ENCODE data around the gene TBC1D5. TPM values are rescaled to one million over a fixed set of nuclear protein-coding genes. Genes with fewer than 3 reads are reported as not detected.
"Not testable (repeated sequence)": the region's sequence is repeated elsewhere in the genome, so short reads cannot be mapped to it uniquely, and the experiment has no call there.

TBC1D5 gene
- total RNA-seq, 1 donor from 2014 or later, result 69.4 TPM

DNA sequence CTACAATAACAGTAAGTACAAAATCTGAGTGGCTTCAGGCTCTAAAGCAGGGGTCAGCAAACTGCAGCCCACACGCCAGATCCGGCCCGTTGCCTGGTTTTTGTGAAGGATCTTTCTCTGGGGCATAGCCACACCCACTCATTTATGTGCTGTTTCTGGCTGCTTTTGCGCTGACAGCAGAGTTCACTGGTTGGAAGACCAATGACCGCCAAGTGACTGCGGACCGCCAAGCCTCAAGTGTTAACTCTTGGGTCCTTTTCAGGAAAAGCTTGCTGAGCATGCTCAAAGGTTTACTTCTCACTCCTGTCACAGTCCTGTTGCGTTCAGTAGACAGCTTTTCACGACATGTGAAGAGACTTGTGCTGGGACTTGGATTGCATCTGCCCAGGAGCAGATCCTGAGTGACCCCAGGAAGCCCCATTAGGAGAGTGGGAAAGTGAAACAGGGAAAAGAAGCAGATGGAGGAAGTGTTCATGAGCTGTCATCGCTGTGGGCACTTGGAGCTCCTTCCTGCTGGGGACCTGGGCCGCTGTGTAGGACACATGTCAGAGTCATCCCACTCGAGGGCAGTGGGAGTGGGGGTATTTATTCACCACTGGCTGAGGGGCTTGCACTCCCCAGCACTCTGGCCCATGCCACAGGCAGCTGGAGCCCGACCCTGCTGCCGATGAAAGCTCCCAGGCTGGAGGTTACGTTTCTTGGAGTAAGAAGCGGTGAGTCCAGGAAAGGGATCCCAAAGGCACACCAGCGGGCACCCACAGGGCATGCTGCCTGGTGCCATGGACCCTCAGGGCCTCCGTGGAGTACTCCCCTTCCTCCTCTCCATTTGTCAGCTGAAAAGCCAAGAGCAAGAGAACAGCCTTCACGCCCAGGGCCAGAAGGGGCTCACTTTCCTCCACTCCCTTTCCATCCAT lies 608.5 kb downstream of the TBC1D5 start:
- H3K36me3 ChIP-seq (ENCODE audit: control insufficient read depth in 3 of 3, insufficient read depth in 3 of 3, low read length in 3 of 3), result no peaks in the 10 kb centered on the region
- H3K9me3 ChIP-seq (ENCODE audit: control insufficient read depth in 3 of 3, low read length in 3 of 3), result peaks cover 0 to 5% (median 0%) of the 10 kb centered on the region in 3 donors
- H3K9ac ChIP-seq (ENCODE audit: low read depth in 1 of 3, low read length in 3 of 3), result no peak overlapping the region
- H3K27ac ChIP-seq (ENCODE audit: low read depth, low read length), result no peak overlapping the region
- H3K27me3 ChIP-seq (ENCODE audit: control insufficient read depth in 3 of 3, insufficient read depth in 3 of 3, low read length in 3 of 3), result no peaks in the 10 kb centered on the region
- peaks cover 0 to 2% (median under 1%) of the 10 kb centered on the region in 3 donors for H3K4me1 ChIP-seq (ENCODE audit: control insufficient read depth in 3 of 3, insufficient read depth in 3 of 3, low read length in 3 of 3)
- H3K4me3 ChIP-seq (ENCODE audit: low read length in 3 of 3), result no peak overlapping the region

- Histone ChIP-seq H3K36me3 (ENCODE audit: control insufficient read depth in 3 of 3, insufficient read depth in 3 of 3, low read length in 3 of 3) (no peaks in the 10 kb centered on the region), H3K27me3 (ENCODE audit: control insufficient read depth in 3 of 3, insufficient read depth in 3 of 3, low read length in 3 of 3) (no peaks in the 10 kb centered on the region), H3K4me3 (ENCODE audit: low read length in 3 of 3) (no peak overlapping the region), H3K9ac (ENCODE audit: low read depth in 1 of 3, low read length in 3 of 3) (no peak overlapping the region), H3K27ac (ENCODE audit: low read depth, low read length) (no peak overlapping the region), H3K9me3 (ENCODE audit: control insufficient read depth in 3 of 3, low read length in 3 of 3) (peaks cover 0 to 4% (median 0%) of the 10 kb centered on the region in 3 donors), H3K4me1 (ENCODE audit: control insufficient read depth in 3 of 3, insufficient read depth in 3 of 3, low read length in 3 of 3) (no peaks in the 10 kb centered on the region)
Measured at GRCh38 chr3:17132286-17133115, 609.9 kb downstream of the TBC1D5 start.

DNA sequence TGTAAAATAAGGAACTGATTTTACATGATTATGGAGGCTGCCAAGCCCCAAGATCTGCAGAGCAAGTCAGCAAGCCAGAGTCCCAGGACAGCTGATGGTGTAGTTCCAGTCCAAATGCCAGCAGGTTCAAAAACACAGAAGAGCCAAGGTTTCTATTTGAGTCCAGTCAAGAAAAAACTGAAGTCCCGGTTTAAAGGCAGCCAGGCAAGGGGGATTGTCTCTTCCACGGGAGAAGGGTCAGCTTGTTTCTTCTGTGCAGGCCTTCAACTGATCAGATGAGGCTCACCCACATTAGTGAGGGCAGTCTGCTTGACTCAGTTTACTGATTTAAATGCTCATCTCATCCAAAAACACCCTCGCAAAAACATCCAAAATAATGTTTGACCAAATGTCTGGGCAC lies 611.5 kb downstream of the TBC1D5 start:
- H3K36me3 ChIP-seq (ENCODE audit: control insufficient read depth in 3 of 3, insufficient read depth in 3 of 3, low read length in 3 of 3), result no peaks in the 10 kb centered on the region
- no peak overlapping the region for H3K27ac ChIP-seq (ENCODE audit: low read depth, low read length)
- no peak overlapping the region for H3K9ac ChIP-seq (ENCODE audit: low read depth in 1 of 3, low read length in 3 of 3)
- H3K4me1 ChIP-seq (ENCODE audit: control insufficient read depth in 3 of 3, insufficient read depth in 3 of 3, low read length in 3 of 3), result no peaks in the 10 kb centered on the region
- no peaks in the 10 kb centered on the region for H3K27me3 ChIP-seq (ENCODE audit: control insufficient read depth in 3 of 3, insufficient read depth in 3 of 3, low read length in 3 of 3)
- no peak overlapping the region for H3K4me3 ChIP-seq (ENCODE audit: low read length in 3 of 3)
- H3K9me3 ChIP-seq (ENCODE audit: control insufficient read depth in 3 of 3, low read length in 3 of 3), result peaks cover 0 to 3% (median 0%) of the 10 kb centered on the region in 3 donors

DNA sequence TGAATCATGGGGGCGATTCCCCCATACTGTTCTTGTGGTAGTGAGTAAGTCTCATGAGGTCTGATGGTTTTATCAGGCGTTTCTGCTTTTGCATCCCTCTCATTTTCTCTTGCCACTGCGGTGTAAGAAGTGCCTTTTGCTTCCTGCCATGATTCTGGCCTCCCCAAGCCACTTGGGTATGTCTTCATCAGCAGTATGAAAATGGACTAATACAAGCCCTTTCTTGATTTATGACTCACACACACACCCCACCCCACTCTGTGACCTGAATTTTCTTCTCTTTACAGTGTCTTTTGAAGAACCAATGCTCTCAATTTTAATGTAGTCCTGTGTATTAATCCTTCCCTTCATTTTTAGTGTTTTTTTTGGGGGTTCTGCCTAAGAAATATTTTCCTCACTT lies 612.9 kb downstream of the TBC1D5 start:
- Histone ChIP-seq H3K9me3 (ENCODE audit: control insufficient read depth in 3 of 3, low read length in 3 of 3) (peaks cover 0 to 3% (median 0%) of the 10 kb centered on the region in 3 donors), H3K27ac (ENCODE audit: low read depth, low read length) (no peak overlapping the region), H3K4me3 (ENCODE audit: low read length in 3 of 3) (no peak overlapping the region), H3K4me1 (ENCODE audit: control insufficient read depth in 3 of 3, insufficient read depth in 3 of 3, low read length in 3 of 3) (no peaks in the 10 kb centered on the region), H3K27me3 (ENCODE audit: control insufficient read depth in 3 of 3, insufficient read depth in 3 of 3, low read length in 3 of 3) (no peaks in the 10 kb centered on the region), H3K36me3 (ENCODE audit: control insufficient read depth in 3 of 3, insufficient read depth in 3 of 3, low read length in 3 of 3) (no peaks in the 10 kb centered on the region), H3K9ac (ENCODE audit: low read depth in 1 of 3, low read length in 3 of 3) (no peak overlapping the region)

DNA sequence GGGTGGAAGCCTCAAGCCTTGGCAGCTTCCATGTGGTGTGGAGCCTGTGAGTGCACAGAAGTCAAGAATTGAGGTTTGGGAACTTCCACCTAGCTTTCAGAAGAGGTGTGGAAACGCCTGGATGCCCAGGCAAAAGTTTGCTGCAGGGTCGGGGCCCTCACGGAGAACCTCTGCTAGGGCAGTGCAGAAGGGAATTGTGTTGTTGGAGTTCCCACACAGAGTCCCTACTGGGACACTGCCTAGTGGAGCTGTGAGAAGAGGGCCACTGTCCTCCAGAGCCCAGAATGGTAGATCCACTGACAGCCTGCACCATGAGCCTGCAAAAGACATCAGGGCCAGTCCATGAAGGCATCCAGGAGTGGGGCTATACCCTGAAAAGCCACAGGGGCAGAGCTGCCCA lies 613.8 kb downstream of the TBC1D5 start:
- not testable (repeated sequence) for H3K36me3 ChIP-seq (ENCODE audit: control insufficient read depth in 3 of 3, insufficient read depth in 3 of 3, low read length in 3 of 3); H3K9me3 ChIP-seq (ENCODE audit: control insufficient read depth in 3 of 3, low read length in 3 of 3); H3K4me3 ChIP-seq (ENCODE audit: low read length in 3 of 3); H3K9ac ChIP-seq (ENCODE audit: low read depth in 1 of 3, low read length in 3 of 3); H3K4me1 ChIP-seq (ENCODE audit: control insufficient read depth in 3 of 3, insufficient read depth in 3 of 3, low read length in 3 of 3); H3K27me3 ChIP-seq (ENCODE audit: control insufficient read depth in 3 of 3, insufficient read depth in 3 of 3, low read length in 3 of 3); H3K27ac ChIP-seq (ENCODE audit: low read depth, low read length)

GRCh38 chr3:17125738-17126442 lies 616.5 kb downstream of the TBC1D5 start:
- no peak overlapping the region for H3K27ac ChIP-seq (ENCODE audit: low read depth, low read length)
- no peaks in the 10 kb centered on the region for H3K4me1 ChIP-seq (ENCODE audit: control insufficient read depth in 3 of 3, insufficient read depth in 3 of 3, low read length in 3 of 3)
- no peaks in the 10 kb centered on the region for H3K27me3 ChIP-seq (ENCODE audit: control insufficient read depth in 3 of 3, insufficient read depth in 3 of 3, low read length in 3 of 3)
- no peaks in the 10 kb centered on the region for H3K9me3 ChIP-seq (ENCODE audit: control insufficient read depth in 3 of 3, low read length in 3 of 3)
- no peak overlapping the region for H3K9ac ChIP-seq (ENCODE audit: low read depth in 1 of 3, low read length in 3 of 3)
- no peak overlapping the region for H3K4me3 ChIP-seq (ENCODE audit: low read length in 3 of 3)
- no peaks in the 10 kb centered on the region for H3K36me3 ChIP-seq (ENCODE audit: control insufficient read depth in 3 of 3, insufficient read depth in 3 of 3, low read length in 3 of 3)

DNA sequence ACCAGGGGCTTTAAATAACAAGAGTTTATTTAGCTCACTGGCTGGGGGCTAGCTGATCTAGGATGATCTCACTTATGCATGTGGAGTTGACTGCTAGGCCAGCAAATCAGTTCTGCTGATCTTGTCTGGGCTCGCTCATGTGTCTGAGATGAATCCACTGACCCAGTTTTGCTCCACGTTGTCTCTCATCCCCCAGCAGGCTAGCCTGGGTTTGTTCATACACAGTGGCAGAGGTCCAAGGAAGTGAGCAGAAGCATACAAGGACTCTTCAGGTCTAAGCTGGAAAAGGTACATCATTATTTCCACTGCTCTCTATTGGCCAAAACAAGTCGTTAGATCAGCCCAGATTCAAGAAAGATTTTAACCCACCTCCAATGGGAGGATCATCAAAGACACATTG lies 619.7 kb downstream of the TBC1D5 start:
- H3K9me3 ChIP-seq (ENCODE audit: control insufficient read depth in 3 of 3, low read length in 3 of 3), result no peaks in the 10 kb centered on the region
- H3K9ac ChIP-seq (ENCODE audit: low read depth in 1 of 3, low read length in 3 of 3), result no peak overlapping the region
- H3K4me1 ChIP-seq (ENCODE audit: control insufficient read depth in 3 of 3, insufficient read depth in 3 of 3, low read length in 3 of 3), result no peaks in the 10 kb centered on the region
- no peak overlapping the region for H3K27ac ChIP-seq (ENCODE audit: low read depth, low read length)
- H3K27me3 ChIP-seq (ENCODE audit: control insufficient read depth in 3 of 3, insufficient read depth in 3 of 3, low read length in 3 of 3), result no peaks in the 10 kb centered on the region
- H3K4me3 ChIP-seq (ENCODE audit: low read length in 3 of 3), result no peak overlapping the region
- no peaks in the 10 kb centered on the region for H3K36me3 ChIP-seq (ENCODE audit: control insufficient read depth in 3 of 3, insufficient read depth in 3 of 3, low read length in 3 of 3)

GRCh38 chr3:17121336-17121735 lies 621.1 kb downstream of the TBC1D5 start:
- Histone ChIP-seq H3K27me3 (ENCODE audit: control insufficient read depth in 3 of 3, insufficient read depth in 3 of 3, low read length in 3 of 3) (no peaks in the 10 kb centered on the region), H3K4me1 (ENCODE audit: control insufficient read depth in 3 of 3, insufficient read depth in 3 of 3, low read length in 3 of 3) (no peaks in the 10 kb centered on the region), H3K36me3 (ENCODE audit: control insufficient read depth in 3 of 3, insufficient read depth in 3 of 3, low read length in 3 of 3) (no peaks in the 10 kb centered on the region), H3K9me3 (ENCODE audit: control insufficient read depth in 3 of 3, low read length in 3 of 3) (no peaks in the 10 kb centered on the region), H3K4me3 (ENCODE audit: low read length in 3 of 3) (no peak overlapping the region), H3K27ac (ENCODE audit: low read depth, low read length) (no peak overlapping the region), H3K9ac (ENCODE audit: low read depth in 1 of 3, low read length in 3 of 3) (no peak overlapping the region)

- Histone ChIP-seq H3K4me1 (ENCODE audit: control insufficient read depth in 3 of 3, insufficient read depth in 3 of 3, low read length in 3 of 3) (no peaks in the 10 kb centered on the region), H3K36me3 (ENCODE audit: control insufficient read depth in 3 of 3, insufficient read depth in 3 of 3, low read length in 3 of 3) (no peaks in the 10 kb centered on the region), H3K9me3 (ENCODE audit: control insufficient read depth in 3 of 3, low read length in 3 of 3) (no peaks in the 10 kb centered on the region), H3K9ac (ENCODE audit: low read depth in 1 of 3, low read length in 3 of 3) (no peak overlapping the region), H3K27ac (ENCODE audit: low read depth, low read length) (no peak overlapping the region), H3K27me3 (ENCODE audit: control insufficient read depth in 3 of 3, insufficient read depth in 3 of 3, low read length in 3 of 3) (no peaks in the 10 kb centered on the region), H3K4me3 (ENCODE audit: low read length in 3 of 3) (no peak overlapping the region)
Measured at GRCh38 chr3:17120115-17120514, 622.3 kb downstream of the TBC1D5 start.
